Glutamatergic neuron (in vitro differentiated cells): ENCODE results near the gene SNRPB. TPM values are rescaled to one million over a fixed set of nuclear protein-coding genes. Genes with fewer than 3 reads are reported as not detected.

ENCODE experiments used
- DNase-seq: peaks from one replicate; pipeline ENCODE4 v3.0.0; 2022
- H3K27ac Mint-ChIP-seq: one replicate; pipeline ENCODE4 v1.8.0; 2020; ENCODE audit warnings: mild to moderate bottlenecking, mixed read lengths, inconsistent platforms; ENCODE audit not compliant: unreplicated experiment
- H3K27me3 Mint-ChIP-seq: one replicate; pipeline ENCODE4 v1.8.0; 2020; ENCODE audit warnings: mild to moderate bottlenecking, moderate library complexity, mixed read lengths, inconsistent platforms; ENCODE audit not compliant: unreplicated experiment
- H3K36me3 Mint-ChIP-seq: one replicate; pipeline ENCODE4 v1.8.0; 2020; ENCODE audit warnings: mild to moderate bottlenecking, mixed read lengths, inconsistent platforms; ENCODE audit not compliant: unreplicated experiment
- H3K4me1 Mint-ChIP-seq: one replicate; pipeline ENCODE4 v1.8.0; 2020; ENCODE audit warnings: mild to moderate bottlenecking, low read depth, mixed read lengths, inconsistent platforms; ENCODE audit not compliant: unreplicated experiment
- H3K4me3 Mint-ChIP-seq: one replicate; pipeline ENCODE4 v1.8.0; 2020; ENCODE audit warnings: mild to moderate bottlenecking, mixed read lengths, inconsistent platforms; ENCODE audit not compliant: unreplicated experiment
- H3K9me3 Mint-ChIP-seq: one replicate; pipeline ENCODE4 v1.8.0; 2020; ENCODE audit warnings: mild to moderate bottlenecking, moderate library complexity, mixed read lengths, inconsistent platforms; ENCODE audit not compliant: unreplicated experiment
- CTCF ChIP-seq: fragments of 200-600 bp; sonication (generic); IDR thresholded peaks from one replicate; pipeline ENCODE4 v1.5.0; 2021; ENCODE audit not compliant: partially characterized antibody, unreplicated experiment
- total RNA-seq: library from RNA; stranded (reverse); fragmentation: NEBNext Ultra II Directional; extraction: Animal tissue kit (Norgen Biotek cat#: 25700); gene quantifications from one replicate; pipeline ENCODE4 v1.2.1, GENCODE V29; 2021; ENCODE audit not compliant: unreplicated experiment

SNRPB gene
- total RNA-seq, 1 donor from 2014 or later = 114 TPM

GRCh38 chr20:2463616-2464365 is 6.8 kb downstream of the SNRPB start:
- Mint-ChIP-seq H3K4me3 (no peak overlapping the region), H3K27ac (no peak overlapping the region), H3K27me3 (no peaks in the 10 kb centered on the region), H3K4me1 (no peaks in the 10 kb centered on the region), H3K9me3 (no peaks in the 10 kb centered on the region), H3K36me3 (no peaks in the 10 kb centered on the region)
- TF ChIP-seq CTCF = no peak
- DNase-seq = no peak

GRCh38 chr20:2462484-2462883 is 8.1 kb downstream of the SNRPB start:
- Mint-ChIP-seq H3K9me3 (no peaks in the 10 kb centered on the region), H3K4me1 (no peaks in the 10 kb centered on the region)

DNA sequence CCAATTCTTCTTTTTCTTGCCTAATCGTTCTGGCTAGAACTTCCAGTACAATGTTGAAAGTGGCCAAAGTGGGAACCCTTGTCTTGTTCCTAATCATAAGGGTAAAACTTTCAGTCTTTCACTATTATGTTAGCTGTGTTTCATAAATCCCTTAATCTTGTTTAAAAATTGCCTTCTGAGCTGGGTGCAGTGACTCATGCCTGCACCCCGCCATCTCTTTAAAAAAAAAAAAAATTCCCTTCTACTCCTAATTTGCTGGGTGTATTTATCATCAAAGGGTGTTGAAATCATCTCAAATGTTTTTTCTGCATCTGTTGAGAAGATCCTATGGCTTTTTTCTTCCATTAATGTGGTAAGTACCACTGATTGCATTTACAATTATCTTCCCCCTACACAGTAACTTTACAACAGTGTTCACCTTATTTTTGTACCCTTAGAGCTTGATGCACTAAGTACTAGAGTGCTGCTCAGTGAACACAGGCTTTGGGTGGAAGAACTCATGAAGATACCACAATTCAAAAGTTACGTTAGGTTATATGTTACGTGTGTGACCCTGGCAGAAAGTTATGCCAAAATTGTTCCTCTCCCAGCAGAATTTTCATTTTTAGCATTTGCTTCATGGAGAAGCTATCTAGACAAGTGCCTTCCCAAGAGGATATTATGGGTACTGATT is 9.7 kb downstream of the SNRPB start:
- no peaks in the 10 kb centered on the region for H3K27me3 Mint-ChIP-seq
- DNase-seq = no peak
- no peaks in the 10 kb centered on the region for H3K9me3 Mint-ChIP-seq
- H3K4me1 Mint-ChIP-seq = no peaks in the 10 kb centered on the region
- H3K4me3 Mint-ChIP-seq = no peak overlapping the region
- no peaks in the 10 kb centered on the region for H3K36me3 Mint-ChIP-seq
- no peak for TF ChIP-seq CTCF
- no peak overlapping the region for H3K27ac Mint-ChIP-seq

More at GRCh38 chr20:2462484-2462883, 8.1 kb downstream of the SNRPB start:
- Mint-ChIP-seq H3K27ac (no peak overlapping the region), H3K27me3 (no peaks in the 10 kb centered on the region), H3K36me3 (no peaks in the 10 kb centered on the region), H3K4me3 (no peak overlapping the region)
- TF ChIP-seq CTCF = no peak
- DNase-seq = no peak

- Mint-ChIP-seq H3K9me3 (peaks cover 1% of the 10 kb centered on the region), H3K27me3 (no peaks in the 10 kb centered on the region), H3K4me3 (no peak overlapping the region), H3K27ac (no peak overlapping the region), H3K36me3 (no peaks in the 10 kb centered on the region), H3K4me1 (no peaks in the 10 kb centered on the region)
- no peak for DNase-seq
- no peak for TF ChIP-seq CTCF
Observed at GRCh38 chr20:2459981-2460751, 10.4 kb downstream of the SNRPB start.
